Stomach (tissue), 4 donors: ENCODE measurements around the gene EFHC2.

Source experiments
- POLR2AphosphoS5 ChIP-seq, 3 donors: sonication (generic); formaldehyde crosslinking; IDR thresholded peaks; one replicate each; pipeline ENCODE4 v1.6.1; 2016; ENCODE audit warnings: antibody characterized with exemption in 3 of 3
- TF ChIP-seq, protein P1 (sequence below), 7 experiments: fragments of 450-650 bp in 4 of 7; fragments of 200-600 bp in 3 of 7; sonication (generic) in 3 of 7; IDR thresholded peaks; one replicate each; pipeline ENCODE4 v1.5.1; 2016 to 2019; ENCODE audit warnings: antibody characterized with exemption in 7 of 7, control low read depth in 2 of 7, mild to moderate bottlenecking in 1 of 7

DNA sequence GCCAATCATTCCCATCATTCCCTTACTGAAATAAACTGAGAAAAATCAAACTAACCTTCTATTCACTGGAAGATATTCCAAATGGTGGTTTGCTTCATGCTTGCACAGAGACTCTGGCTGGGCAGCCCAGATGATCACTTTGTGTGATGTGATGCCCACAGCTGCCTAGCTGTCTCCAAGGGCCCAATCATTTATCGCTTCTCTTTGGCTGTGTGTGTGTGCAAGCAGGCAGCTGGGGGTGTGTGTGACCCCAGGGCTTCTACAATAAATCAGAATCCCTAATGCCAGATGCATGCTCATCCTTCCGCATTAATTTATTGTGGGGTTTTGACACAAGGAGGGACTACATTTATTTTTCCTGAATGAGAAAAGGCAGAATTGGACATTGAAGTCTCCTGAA is 230.1 kb downstream of the EFHC2 start:
- TF ChIP-seq POLR2AphosphoS5 (IDR thresholded peaks at IDR 0.05): no peak
- TF ChIP-seq, protein P1, sequence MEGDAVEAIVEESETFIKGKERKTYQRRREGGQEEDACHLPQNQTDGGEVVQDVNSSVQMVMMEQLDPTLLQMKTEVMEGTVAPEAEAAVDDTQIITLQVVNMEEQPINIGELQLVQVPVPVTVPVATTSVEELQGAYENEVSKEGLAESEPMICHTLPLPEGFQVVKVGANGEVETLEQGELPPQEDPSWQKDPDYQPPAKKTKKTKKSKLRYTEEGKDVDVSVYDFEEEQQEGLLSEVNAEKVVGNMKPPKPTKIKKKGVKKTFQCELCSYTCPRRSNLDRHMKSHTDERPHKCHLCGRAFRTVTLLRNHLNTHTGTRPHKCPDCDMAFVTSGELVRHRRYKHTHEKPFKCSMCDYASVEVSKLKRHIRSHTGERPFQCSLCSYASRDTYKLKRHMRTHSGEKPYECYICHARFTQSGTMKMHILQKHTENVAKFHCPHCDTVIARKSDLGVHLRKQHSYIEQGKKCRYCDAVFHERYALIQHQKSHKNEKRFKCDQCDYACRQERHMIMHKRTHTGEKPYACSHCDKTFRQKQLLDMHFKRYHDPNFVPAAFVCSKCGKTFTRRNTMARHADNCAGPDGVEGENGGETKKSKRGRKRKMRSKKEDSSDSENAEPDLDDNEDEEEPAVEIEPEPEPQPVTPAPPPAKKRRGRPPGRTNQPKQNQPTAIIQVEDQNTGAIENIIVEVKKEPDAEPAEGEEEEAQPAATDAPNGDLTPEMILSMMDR (IDR thresholded peaks at IDR 0.05): no peak
